Measurements from ENCODE around the gene ITIH4. TPM values are rescaled to one million over a fixed set of nuclear protein-coding genes. Genes with fewer than 3 reads are reported as not detected.

Gene ITIH4
- total RNA-seq, 1 experiment from 2014 or later, result 0.80 TPM

DNA sequence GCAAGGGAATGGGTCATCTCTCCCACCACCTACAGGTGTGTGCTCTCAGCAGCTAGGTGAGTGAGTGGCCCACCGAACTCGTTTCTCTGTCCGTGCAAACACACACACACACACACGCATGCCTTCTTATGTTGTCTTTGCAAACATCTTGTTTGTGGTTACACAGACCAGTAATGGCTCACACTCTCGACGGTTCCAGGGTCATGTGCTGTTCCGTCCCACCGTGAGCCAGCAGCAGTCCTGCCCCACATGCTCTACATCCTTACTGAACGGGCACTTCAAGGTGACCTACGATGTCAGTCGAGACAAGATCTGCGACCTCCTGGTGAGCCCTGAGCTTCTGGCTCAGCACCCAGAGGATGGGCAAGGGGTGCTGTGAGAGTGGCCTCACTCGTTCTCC, 48.7 kb downstream of the ITIH4 start:
- ChIA-PET POLR2A (ENCODE audit: unreplicated experiment) (no interaction called here), CTCF (no interaction called here)
- no peaks in the 10 kb centered on the region for H4K20me1 ChIP-seq (ENCODE audit: low read length)
- BruUV-seq (replicated peaks), result no TSS peak
- peaks cover 26% of the 10 kb centered on the region for H3K27me3 ChIP-seq (ENCODE audit: low read length)
- H3K9ac ChIP-seq (ENCODE audit: low read length), result no peak overlapping the region
- H3F3A ChIP-seq (ENCODE audit: low read length, unreplicated experiment), result no peaks in the 10 kb centered on the region
- no peak overlapping the region for H3K27ac ChIP-seq (ENCODE audit: low read length)
- no peak overlapping the region for H3K4me3 ChIP-seq (ENCODE audit: low read length)
- no peak overlapping the region for H3K4me2 ChIP-seq (ENCODE audit: low read length)
- TF ChIP-seq EZH2 (IDR thresholded peaks at IDR 0.05; ENCODE audit: low read length, unreplicated experiment) (no peak), EZH2phosphoT487 (IDR thresholded peaks at IDR 0.05; ENCODE audit: borderline replicate concordance, low read length) (no peak)
- TF ChIP-seq, protein P1, sequence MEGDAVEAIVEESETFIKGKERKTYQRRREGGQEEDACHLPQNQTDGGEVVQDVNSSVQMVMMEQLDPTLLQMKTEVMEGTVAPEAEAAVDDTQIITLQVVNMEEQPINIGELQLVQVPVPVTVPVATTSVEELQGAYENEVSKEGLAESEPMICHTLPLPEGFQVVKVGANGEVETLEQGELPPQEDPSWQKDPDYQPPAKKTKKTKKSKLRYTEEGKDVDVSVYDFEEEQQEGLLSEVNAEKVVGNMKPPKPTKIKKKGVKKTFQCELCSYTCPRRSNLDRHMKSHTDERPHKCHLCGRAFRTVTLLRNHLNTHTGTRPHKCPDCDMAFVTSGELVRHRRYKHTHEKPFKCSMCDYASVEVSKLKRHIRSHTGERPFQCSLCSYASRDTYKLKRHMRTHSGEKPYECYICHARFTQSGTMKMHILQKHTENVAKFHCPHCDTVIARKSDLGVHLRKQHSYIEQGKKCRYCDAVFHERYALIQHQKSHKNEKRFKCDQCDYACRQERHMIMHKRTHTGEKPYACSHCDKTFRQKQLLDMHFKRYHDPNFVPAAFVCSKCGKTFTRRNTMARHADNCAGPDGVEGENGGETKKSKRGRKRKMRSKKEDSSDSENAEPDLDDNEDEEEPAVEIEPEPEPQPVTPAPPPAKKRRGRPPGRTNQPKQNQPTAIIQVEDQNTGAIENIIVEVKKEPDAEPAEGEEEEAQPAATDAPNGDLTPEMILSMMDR (conservative IDR thresholded peaks at IDR 0.05; ENCODE audit: low read depth, low read length), result no peak
- no peaks in the 10 kb centered on the region for H3K4me1 ChIP-seq (ENCODE audit: insufficient read depth, low read length)
- intact Hi-C loops (cut with micrococcal nuclease), result no loop called here
- no peak overlapping the region for H2AFZ ChIP-seq (ENCODE audit: low read length)
- H3K9me2 ChIP-seq (replicated peaks; ENCODE audit: low read length), result no peaks in the 10 kb centered on the region
- H3K9me3 ChIP-seq (ENCODE audit: low read length), result no peaks in the 10 kb centered on the region
- no peaks in the 10 kb centered on the region for H3K36me3 ChIP-seq (ENCODE audit: low read depth, low read length)
- H3K79me2 ChIP-seq (ENCODE audit: low read length), result no peaks in the 10 kb centered on the region
- ATAC-seq (no peak), DNase-seq (no peak)

DNA sequence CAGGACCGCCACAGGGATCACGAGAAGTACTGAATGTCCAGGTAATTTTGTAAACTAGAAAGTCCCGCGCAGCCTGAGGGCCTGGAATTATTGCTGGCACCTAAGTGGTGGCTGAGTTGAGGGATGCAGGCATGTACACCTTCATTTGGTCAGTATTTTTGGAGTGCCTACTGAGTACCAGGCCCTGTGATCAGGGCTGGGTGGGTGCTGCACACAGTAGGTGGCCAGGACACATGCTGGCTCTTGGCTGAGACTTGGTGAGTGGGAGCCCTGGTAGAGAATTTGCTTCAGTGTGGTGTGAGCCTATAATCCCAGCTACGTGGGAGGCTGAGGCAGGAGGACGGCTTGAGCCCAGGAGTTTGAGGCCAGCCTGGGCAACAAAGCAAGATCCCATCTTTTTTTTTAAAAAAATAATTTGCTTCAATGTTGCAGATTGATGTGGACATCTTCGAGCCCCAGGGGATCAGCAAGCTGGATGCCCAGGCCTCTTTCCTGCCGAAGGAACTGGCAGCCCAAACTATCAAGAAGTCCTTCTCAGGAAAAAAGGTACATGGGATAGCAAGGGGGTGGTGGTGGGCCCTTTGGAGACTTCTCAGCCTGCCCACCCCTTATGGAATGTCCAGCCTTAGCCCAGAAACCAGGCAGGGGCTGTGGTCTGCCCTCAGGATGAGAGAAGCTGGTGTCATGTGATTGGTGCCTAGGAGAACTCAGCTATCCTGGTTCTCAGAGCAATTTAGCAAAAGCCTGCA, 50.5 kb downstream of the ITIH4 start:
- ChIA-PET CTCF (no interaction called here), POLR2A (ENCODE audit: unreplicated experiment) (no interaction called here)

More for the DNA sequence above, 50.5 kb downstream of the ITIH4 start:
- ATAC-seq (no peak), DNase-seq (no peak)
- no peaks in the 10 kb centered on the region for H3K9me3 ChIP-seq (ENCODE audit: low read length)
- no peak overlapping the region for H3K9ac ChIP-seq (ENCODE audit: low read length)
- H3F3A ChIP-seq (ENCODE audit: low read length, unreplicated experiment), result no peaks in the 10 kb centered on the region
- no peak overlapping the region for H3K27ac ChIP-seq (ENCODE audit: low read length)
- intact Hi-C loops (cut with micrococcal nuclease), result loop anchor here (10.0 kb wide), 1 partner anchor 285 kb away; no protein-coding TSS in a partner anchor
- no peaks in the 10 kb centered on the region for H3K9me2 ChIP-seq (replicated peaks; ENCODE audit: low read length)
- TF ChIP-seq EZH2phosphoT487 (IDR thresholded peaks at IDR 0.05; ENCODE audit: borderline replicate concordance, low read length), result no peak
- no peak for TF ChIP-seq EZH2 (IDR thresholded peaks at IDR 0.05; ENCODE audit: low read length, unreplicated experiment)
- TF ChIP-seq, protein P1 (conservative IDR thresholded peaks at IDR 0.05; ENCODE audit: low read depth, low read length), result no peak
- no peaks in the 10 kb centered on the region for H3K36me3 ChIP-seq (ENCODE audit: low read depth, low read length)
- H3K4me1 ChIP-seq (ENCODE audit: insufficient read depth, low read length), result no peaks in the 10 kb centered on the region
- no peak overlapping the region for H3K4me3 ChIP-seq (ENCODE audit: low read length)
- H2AFZ ChIP-seq (ENCODE audit: low read length), result no peak overlapping the region
- peaks cover 26% of the 10 kb centered on the region for H3K27me3 ChIP-seq (ENCODE audit: low read length)
- BruUV-seq (replicated peaks), result no TSS peak
- no peaks in the 10 kb centered on the region for H3K79me2 ChIP-seq (ENCODE audit: low read length)
- no peaks in the 10 kb centered on the region for H4K20me1 ChIP-seq (ENCODE audit: low read length)
- no peak overlapping the region for H3K4me2 ChIP-seq (ENCODE audit: low read length)

Data from PC-3 (cell line).